Stimulated activated CD8-positive, alpha-beta memory T cell treated with anti-CD3 and anti-CD28 coated beads, Interleukin-2, amount 100 ng/mL, for 48 hours (primary cell): ENCODE data around the gene ACTC1.

Experiments used
- DNase-seq, 2 donors: peaks; one replicate each; pipeline ENCODE4 v3.0.0-alpha.2; 2020; ENCODE audit warnings: low read depth in 2 of 2

The ACTC1 gene

DNA sequence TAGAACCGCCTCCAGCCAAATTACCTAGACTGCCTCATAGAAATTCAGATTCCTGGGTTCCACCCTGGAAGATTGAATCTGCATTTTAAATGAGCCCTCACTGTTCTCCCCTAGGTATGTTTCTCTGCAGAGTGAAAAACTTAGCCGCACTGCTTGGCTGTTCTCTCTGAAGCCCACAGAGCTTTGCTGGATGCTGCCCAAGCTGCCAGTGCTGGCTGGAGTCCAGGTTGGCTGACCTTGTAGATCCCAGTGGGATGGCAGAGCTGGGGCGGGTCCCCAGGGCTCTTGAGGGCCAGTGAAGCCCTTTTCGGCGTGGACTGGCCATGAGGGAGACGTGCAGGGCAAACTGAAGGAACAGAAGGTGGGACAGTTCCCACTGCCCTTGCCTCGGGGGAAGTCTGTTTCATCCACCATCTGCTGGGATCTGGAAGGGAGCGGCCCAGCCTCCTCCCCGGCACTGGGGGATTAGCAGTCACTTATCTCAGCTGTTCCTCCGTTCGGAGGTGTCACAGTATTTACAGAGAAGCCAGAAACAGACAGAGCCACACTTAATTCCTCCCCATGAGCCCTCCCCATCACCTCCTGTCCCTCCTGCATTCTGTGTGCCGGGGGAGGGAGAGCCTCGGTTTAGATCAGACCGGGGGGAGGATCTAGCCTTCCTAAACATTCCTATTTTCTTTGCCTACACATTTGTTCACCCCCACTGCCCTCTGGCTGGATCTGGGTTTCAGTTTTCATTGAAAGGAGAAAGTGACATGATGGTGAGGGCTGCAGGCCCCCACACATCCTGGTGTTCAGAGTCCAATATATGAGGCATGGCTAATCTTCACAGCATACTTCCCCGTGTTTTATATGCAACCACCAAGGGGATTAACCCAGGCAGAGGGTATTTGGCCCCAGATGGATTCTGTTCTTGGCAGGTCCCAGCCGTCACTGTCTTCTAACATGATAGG lies 4.1 kb upstream of the ACTC1 start:
- no peak for DNase-seq

DNA sequence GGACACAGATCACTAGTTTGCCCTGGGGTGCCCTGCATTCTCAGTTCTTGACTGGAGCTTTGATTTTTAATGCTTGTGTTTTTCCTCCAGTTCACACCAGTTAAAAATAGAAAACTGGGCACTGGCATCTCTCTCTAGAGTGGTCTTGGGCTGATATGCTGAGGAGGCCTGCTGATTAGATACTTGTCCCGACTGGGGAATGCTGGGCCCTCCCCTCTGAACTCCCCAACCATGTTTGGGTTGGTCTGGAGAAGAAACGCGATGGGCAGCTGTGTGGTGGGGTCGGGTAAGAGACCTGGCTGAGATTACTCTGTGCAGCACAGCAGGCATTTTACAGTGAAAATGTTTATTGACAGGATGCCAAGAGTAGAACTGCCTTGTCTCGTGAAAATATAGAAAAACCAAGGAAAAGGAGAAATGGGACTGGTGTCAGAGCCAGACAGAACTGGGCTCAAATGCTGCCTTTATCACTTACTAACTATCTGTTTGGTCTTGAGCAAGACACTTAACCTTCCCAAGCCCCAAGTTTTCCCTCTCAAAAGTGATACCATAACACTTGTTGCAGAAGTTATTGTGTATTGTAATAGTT lies 1.6 kb upstream of the ACTC1 start:
- no peak for DNase-seq

DNA sequence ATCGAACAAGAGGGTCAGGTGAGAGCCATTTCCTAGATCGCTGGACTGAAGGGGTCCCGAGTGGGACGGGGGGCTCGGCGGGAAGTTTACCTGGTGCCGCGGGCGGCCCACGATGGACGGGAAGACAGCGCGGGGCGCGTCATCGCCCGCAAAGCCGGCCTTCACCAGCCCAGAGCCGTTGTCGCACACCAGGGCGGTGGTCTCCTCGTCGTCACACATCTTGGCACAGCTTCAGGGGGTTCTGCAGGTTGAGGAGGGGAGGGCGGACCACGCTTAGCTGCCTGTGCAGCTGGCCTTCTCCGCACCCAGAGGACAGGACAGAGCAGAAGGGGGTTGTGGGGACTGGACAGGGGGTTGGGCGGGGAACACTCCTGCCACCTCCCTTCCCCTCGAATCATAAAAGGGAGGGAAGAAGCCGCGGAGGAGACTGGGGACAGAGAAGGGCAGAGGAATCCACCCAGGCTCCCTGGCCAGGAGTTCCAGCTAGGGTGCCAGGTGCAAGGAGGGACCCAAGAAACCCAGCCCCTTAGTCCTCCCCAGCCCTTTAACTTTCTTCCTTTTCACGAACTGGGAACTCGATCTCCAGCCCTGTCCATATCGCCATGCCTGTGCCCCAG lies 651 bp downstream of the ACTC1 start:
- no peak for DNase-seq

DNA sequence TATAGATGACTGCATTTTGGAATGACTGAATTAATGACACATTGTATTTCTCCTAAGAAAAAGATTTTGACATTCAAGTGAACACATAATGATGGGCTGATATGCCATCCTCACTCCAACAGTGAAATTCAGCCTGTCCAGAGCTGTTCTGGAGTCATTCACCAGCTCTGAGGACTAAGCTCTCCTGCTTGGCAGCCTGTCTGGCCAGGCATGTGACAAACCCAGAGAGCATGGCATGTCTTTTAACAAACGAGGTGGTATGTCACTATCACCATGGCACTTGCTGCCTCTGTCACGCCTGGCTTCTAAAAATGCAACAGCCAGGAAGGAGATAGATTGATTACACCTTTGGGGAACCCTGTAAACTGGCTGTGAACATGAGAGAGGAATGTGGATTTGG lies 1.4 kb downstream of the ACTC1 start:
- no peak for DNase-seq

DNA sequence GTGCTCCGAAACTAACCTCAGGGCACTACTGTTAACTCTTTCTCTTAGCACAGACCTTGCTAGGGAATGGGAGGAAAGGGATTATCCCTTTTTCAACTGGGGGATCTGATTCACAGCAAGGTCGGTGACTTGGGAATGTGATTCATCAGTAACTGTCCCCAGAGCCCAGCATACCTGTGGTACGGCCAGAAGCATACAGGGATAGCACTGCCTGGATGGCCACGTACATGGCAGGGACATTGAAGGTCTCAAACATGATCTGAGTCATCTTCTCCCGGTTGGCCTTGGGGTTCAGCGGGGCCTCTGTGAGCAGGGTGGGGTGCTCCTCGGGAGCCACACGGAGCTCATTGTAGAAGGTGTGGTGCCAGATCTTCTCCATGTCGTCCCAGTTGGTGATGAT lies 2.3 kb downstream of the ACTC1 start:
- DNase-seq = no peak

DNA sequence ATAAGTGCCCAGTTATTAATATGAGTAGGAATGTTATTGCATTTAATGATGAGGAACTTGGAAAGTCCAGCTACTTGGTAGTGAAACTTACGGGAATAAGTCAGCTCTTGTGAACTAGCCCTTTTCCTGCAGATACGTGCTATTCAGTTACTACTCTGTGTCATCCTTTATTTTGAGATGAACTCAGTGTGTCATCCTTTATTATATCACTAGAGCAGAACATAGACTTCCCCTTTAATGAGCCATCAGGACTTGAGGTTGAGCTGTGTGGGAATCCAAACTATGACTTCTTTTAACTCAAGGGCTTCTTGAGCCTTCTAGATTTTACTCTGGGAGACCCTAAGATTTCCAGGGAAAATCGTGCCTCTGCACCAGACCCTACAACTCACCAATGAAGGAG lies 3.6 kb downstream of the ACTC1 start:
- DNase-seq = no peak

DNA sequence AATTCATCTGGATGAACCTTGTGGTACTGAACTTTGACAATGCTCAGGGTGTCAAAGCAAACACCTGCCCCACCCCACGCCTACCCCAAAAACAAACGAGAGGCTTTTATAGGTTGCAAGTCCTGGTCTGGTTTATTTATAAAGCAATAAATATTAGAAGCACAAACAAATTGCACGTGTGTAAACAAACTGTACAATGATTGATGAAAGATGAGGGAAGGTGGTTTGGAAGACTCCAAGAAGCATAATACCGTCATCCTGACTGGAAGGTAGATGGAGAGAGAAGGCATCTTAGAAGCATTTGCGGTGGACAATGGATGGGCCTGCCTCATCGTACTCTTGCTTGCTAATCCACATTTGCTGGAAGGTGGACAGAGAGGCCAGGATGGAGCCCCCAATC lies 5.2 kb downstream of the ACTC1 start:
- DNase-seq = no peak

DNA sequence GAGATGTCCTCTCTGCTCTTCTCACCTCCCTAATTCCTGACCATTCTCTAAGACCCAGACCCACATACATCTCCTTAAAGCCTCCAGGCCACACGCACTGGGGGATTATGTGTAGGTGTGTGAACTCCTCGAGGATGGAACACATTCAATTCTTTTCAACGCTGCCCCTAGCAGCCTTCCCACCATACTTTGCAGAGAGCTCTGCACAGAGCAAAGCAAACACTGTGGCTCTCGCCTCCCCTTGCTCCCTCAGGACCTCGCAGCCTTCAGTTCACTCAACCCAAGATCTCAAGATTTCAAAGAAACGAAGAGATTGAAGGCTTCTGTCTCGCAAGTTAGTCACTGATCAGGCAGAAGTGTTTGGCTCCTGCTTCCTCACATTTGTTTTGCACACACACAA lies 6.0 kb downstream of the ACTC1 start:
- DNase-seq = no peak

DNA sequence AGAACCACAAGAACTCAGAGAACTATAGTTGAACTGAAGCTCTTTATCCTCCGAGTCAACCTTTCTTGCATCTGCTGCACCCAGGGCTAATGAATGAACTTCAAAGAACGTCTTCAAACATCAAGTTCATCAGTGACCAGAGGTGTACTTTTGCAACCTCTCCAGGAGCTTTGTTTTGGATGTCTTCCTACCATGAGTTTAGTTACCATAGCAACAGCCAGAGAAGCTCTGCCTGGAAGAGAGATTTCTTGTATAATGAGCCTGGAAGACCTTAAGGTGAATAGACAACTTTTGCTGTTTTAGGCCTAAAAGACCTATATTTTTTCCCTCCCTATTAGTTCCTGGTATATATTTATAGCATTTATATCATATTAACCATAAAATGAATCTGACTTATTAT lies 9.1 kb downstream of the ACTC1 start:
- DNase-seq = no peak

DNA sequence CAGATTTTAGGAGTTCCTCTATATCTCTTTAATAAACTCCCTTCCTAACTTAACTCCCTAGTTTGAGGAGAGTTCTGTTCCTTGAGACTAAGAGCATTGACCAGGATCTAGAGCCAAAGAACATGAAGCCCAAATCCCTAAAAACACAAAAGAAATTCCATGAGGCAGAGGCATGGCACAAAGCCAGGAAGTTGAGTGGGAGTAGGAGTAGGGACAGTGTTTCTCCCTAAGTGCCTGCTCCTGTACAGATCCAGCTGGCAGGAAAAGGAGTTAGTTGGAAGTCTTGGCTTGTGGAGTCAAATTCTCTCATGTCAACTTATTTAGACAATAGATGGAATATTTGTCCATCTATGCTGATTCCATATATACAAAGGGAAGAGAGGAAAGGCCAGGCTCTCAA lies 11.4 kb downstream of the ACTC1 start:
- DNase-seq = no peak

DNA sequence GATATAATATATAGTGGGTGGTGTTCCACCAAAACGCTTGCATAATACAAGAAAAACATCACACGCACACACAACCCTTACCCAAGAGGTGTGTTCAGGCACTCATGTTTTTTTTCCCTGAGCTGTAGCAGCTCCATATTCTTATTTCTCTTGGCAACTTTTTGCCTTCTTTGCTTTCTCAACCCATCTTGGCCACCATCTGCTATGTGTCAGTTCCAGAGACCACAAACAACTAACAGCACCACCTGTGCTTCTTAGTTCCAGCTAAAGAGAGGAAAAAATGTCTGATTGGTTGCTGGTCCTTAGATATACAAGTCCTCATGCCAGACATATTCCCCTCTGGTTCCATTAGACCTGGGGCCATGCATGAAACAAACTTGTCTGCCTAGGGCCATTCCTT lies 11.9 kb downstream of the ACTC1 start:
- DNase-seq = no peak

DNA sequence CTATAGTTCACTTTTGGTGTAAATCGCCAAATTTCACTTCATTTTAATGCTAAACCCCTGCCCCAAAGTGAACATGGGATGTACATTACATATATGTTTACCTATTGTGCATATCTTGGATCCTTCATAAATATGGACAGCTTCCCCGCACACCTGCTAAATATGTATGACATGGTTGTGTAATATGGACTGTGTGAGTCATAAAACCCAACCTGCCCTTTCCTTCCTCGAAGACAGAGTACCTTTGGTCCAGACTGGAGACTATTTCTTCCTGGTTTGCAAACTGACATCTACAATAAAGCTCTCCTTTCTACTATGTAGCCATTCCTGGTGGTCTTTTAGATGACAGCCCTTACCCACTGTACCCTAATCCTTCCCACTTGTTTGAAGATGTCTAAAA lies 12.4 kb downstream of the ACTC1 start:
- no peak for DNase-seq

DNA sequence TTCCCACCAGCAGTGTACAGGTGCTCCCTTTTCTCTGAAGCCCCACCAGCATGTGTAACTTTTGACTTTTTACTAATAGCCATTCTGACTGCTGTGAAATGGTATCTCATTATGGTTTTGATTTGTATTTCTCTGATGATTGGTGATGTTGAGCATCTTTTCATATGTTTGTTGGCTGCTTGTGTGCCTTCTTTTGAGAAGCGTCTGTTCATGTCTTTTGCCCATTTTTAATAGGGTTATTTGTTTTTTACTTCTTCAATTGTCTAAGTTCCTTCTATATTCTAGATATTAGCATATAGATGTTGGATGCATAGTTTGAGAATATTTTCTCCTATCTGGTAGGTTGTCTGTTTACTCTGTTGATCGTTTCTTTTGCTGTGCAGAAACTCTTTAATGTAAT lies 14.6 kb downstream of the ACTC1 start:
- DNase-seq = no peak

DNA sequence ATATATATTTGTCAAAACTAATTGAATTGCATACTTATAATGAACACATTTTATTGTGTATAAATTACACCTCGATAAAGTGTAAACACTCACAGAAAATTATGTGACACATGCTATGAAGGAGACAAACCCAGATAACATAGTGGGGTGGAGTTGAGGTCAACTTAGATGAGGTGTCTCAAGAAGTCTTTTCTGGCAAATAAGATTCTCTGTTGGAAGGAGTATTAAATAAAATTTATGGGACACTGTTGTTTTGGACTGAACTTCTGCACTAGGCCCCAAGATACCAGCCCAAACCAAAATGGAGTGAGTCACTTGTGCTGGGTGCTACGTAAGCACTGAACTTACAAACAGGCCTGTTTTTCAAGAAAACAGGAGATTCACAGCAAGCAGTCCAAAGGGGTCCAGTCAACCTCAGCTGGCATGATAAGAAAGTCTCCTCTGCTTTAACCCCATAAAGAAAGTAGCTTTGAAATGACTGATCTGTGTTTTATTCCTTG lies 18.7 kb downstream of the ACTC1 start:
- no peak for DNase-seq

DNA sequence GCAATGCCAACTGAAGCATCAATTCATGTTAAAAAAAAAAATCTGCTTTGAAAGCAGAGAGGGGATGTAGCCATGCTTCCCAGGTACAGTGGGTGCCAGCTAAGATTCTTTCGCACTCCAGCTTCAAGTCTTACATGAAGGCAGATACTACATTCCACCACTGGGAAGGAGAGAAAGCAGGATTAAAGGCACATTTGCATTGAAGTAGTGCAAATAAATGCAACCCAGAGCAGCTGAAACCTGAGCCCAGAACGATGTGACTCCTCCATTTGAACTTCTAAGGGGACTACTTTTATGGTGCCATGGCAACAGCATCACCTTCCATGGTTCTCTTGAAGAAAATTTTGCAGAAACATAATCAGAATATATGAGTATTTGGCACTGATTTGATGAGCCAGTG lies 21.4 kb downstream of the ACTC1 start:
- DNase-seq = no peak

DNA sequence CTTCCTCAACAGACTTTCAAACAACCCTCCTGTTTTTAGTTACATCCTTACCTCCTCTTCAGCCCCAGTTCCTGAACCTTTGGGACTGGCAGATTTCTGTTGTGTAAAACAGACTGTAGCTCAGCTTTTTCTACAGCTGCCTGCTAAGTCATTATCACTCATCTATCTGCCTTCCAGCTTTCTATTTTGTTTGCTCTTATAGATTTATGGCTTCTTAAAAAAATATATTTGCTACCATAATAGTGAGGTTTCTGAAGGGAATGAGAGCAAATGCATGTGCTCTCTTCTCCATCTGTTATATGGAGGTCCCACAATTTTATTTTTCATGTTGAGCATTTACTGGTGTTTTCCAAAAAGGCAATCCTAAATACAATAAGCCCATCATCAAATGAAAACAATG lies 22.3 kb downstream of the ACTC1 start:
- no peak for DNase-seq

DNA sequence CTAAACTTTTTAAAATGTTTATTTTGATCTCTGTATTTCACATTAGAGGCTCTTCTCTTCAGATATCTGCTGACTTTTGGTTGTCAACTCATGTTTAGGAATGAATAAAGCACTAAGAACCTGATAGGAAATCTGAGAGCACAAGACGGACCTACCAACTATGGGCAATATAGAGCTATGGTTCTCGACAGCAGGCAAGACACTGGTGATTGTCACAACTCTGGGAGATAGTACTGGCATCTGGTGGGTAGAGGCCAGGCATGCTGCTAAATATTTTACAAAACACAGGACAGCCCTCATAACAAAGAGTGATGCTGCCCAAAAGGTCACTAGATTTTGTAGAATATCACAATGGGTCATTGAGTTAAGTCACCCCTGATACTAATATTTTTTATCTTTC lies 23.0 kb downstream of the ACTC1 start:
- no peak for DNase-seq

DNA sequence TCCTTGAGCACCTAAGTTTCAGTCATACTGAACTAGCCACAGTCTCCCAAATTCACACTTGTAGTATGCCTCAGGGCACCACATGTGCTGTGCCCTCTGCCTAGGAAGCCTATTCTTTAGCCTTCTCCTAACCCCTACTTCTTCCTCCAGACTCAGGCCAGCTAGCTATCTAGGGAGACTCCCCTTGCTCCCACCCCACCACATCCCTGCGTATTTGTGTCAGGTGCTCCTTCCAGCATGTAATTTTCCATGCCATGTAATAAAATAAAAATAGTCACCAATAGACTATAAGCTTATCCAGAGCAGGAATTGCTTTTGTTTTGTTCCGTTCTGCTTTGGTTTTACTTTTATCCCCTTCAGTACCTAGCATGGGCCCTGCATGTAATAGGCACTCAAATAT lies 25.6 kb downstream of the ACTC1 start:
- no peak for DNase-seq

DNA sequence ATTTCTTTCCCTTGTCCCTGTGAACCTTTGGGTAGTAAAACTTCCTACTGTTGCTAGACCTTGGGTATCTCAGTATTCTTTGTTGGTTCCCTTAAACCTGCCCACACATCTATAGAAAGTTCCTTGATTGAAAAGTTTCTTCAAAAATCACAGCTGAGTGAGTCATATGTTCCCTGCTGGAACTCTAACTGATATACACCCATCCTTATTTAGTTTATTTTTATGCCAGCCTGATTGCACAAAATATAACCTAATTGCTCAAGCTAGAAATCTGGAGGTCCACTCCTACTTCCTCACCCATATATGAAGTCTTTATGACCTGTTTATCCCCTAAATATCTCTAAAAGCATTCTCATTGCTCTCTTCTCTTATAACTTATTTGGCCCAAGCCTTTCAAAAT lies 26.8 kb downstream of the ACTC1 start:
- DNase-seq = no peak

DNA sequence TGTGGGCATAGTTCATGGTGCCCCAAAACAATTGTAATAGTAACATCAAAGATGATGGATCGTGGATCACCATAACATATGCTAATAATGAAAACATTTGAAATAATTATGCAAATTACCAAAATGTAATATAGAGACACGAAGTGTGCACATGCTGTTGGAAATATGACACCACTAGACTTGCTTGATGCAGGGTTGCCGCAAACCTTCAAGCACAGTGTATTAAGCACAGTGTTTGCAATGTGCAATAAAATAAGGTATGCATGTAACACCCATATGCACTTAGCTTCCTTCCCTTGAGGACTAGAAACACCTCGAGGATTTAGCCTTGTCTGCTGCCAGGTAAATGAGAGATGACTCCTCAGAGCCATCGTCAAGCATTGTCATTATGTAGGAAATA lies 29.6 kb downstream of the ACTC1 start:
- no peak for DNase-seq

DNA sequence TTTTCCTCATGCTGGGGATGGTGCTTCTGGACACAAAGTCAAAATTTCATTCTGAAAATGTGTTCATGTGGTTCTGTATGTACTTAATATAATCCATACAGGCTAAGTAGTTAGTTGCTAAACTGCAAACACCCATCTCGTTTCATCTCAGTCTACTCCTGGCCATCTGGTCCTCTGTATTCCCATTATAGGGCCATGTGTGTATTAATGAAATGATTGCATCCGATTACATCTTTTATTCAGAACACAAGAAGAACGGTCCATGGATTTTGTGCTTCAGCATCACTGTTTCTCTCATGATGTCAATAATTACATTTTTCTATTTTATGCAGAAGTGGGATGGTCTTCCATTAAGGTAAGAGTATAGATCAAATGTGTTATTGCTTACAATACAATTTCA lies 34.4 kb downstream of the ACTC1 start:
- no peak for DNase-seq

DNA sequence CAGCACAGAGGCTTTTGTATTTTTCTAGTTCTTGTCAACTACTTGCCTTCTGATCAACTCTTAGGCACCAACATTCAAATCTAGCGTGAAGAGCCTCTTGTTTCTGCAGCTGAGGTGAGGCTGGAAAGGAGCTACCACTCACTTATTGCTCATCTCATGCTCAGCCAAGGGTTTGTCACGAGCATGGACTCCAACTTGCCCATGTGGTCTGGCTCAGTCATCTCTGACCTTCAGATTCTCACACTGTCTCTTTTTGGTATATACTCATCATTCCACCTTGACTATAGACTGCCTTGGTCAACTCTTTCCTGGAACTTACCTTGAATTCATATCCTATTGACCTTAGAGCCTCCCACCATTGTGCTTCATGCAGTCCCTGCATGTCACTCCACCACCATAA lies 35.4 kb downstream of the ACTC1 start:
- no peak for DNase-seq

DNA sequence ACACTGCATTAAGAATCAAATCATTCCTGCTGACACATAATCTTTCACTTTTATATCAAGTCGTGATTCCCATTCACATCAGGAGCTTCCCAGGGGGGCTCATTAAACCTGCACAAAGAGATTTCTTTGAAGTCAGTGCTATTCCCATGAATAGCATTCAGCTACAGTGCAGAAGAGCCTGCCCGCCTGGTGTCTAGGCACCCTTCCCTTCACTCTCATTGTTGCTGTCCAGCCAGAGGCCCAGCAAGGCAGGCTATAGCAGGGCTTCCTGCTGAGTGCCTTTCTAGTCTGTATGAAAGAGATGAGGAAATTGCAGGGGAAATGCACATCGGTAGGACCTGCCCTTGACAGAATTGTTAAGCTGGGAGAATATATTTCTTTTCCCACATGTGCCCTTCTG lies 36.0 kb downstream of the ACTC1 start:
- DNase-seq = no peak
